Fibroblast of lung (primary cell): ENCODE measurements around the gene WDR83.

Experiments used
- CTCF ChIP-seq, 2 donors: IDR thresholded peaks in 1 of 2; conservative IDR thresholded peaks in 1 of 2; 1 replicate in 1 of 2; 2 replicates in 1 of 2; pipeline ENCODE4 v1.5.1; 2011 to 2012; ENCODE audit warnings: low read length in 2 of 2, control low read depth in 1 of 2, inconsistent platforms in 1 of 2, low read depth in 1 of 2, mild to moderate bottlenecking in 1 of 2
- EZH2 ChIP-seq: IDR thresholded peaks from 2 replicates; pipeline ENCODE4 v1.5.1; 2012; ENCODE audit warnings: low read length, control low read depth, mild to moderate bottlenecking; ENCODE audit errors: missing control alignments

- TF ChIP-seq CTCF (conservative IDR thresholded peaks at IDR 0.05 in 1 of 2, IDR thresholded peaks at IDR 0.05 in 1 of 2; ENCODE audit: low read depth in 1 of 2, low read length in 2 of 2): no peak
- TF ChIP-seq EZH2: no peak
These were observed 25.2 kb upstream of the WDR83 start for GRCh38 chr19:12641456-12641855.
